NCI-H345 treated with DMSO at 0.1 percent for 48 hours (cell line): ENCODE results near the gene RBM33.

Source experiments
- DNase-seq: peaks from one replicate; lab custom pipeline; 2025; ENCODE audit not compliant: unreplicated experiment; lab: John Stamatoyannopoulos, UW

The RBM33 gene

DNA sequence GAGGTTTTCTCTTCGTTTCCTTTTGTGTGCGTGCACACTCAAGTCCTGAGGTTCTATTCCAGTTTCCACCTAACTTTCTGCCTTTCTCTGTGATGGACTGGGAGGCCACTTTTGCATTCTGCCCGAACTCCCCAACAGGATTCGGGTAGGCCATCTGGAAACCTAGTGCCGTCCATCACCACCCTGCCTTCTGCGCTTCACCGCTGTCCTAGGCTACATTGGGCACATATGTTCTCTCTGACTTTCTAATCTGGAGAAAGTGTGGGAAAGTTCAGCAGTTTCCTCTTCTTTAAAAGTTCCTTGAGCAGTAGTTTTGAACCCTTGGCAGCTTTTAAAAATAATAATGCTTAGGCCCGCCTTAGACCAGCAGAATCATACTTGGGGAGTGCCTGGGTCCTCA lies 121.0 kb downstream of the RBM33 start:
- no peak for DNase-seq

DNA sequence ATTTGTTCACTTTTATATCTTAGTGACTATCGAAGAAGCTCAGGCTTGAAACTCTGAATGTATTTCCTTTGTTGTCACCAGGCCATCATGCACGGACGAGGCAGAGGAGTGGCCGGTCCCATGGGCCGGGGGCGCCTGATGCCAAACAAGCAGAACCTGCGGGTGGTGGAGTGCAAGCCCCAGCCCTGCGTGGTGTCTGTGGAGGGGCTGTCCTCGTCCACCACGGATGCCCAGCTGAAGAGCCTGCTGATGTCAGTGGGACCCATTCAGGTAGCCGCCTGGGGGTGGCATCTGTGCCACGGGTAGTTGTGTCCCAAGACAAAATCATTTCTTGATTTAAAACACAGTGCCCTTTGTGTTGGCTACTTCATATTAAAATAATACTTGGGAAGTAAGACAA lies 121.9 kb downstream of the RBM33 start:
- no peak for DNase-seq

DNA sequence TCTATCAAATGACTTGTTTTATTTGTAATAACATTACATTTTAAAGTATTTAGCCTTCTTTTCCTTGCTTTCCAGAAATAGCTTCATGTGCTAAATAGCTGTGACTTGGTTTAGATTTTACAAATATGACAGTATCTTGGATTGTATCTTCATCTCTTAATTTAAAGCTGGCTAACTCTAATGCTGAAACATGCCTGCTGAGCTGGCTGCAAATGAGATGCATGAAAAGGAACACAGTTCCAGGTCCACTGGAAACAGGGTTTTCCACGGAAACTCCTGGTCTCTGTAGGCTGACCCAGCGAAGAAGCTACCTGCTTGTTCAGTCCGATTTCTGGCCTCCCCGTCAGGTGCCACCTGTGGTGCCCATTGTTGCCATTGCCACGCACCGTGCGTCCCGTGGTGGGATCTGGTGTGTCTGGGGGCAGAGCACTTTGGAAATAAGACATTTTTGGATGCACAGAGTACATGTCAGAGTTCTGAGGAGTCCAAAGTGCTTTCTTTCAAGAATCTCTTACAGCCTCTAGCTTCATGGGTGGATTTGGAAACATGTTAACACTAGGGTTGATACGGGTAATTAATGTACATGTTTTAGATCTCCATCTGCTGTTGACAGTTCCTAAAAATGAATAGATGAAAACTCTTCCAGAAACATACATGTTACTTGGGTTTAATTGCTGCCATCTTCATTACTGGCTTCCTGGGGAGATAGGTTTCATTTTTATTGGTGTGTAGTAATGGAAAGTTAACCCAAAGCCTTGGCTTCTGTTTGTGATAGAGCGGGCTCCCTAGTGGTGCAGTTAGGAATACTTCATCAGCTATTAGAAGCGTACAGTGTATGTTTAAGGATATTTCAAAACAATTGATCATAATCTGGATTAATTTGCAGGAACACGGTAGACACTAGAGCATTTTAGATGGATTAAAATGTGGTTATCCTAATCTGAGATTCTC lies 122.8 kb downstream of the RBM33 start:
- no peak for DNase-seq

DNA sequence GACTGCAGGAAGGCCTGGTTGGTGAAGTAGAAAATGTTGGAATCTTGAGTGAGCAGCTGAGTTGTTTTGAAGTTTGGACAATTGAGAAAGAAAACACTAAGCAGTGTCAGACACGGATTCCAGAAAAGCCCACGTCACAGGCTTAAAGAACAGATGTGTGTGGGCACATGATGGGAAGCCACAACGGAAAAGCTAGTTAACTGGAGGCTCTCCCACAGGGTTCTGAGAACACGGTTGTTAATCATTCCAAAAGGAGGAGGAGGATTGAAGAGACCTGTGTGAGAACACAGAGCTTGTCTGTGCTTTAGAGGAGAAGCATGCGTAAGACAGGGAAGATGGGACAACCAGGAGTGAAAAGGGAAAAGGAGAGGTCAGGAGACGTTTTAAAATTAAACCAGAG lies 125.2 kb downstream of the RBM33 start:
- DNase-seq, result no peak

DNA sequence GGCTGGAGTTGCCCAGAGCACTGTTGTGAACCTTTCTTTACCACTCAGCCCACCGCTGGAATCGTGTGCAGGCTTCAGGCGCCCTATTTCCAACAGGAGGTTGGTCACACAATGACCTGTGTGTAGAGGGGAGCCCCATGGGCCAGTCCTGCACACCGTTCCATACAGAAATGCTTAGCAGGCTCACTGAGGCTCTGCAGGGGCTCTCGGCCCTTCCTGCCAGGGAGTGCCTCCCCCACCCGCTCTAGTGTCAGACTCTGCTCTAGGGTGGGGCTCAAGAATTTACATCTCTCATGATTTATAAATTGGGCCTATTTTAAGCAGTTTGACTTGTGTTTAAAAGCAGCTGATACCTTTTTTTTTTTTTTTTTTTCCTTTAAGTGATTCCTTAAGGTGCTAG lies 125.8 kb downstream of the RBM33 start:
- DNase-seq, result no peak

DNA sequence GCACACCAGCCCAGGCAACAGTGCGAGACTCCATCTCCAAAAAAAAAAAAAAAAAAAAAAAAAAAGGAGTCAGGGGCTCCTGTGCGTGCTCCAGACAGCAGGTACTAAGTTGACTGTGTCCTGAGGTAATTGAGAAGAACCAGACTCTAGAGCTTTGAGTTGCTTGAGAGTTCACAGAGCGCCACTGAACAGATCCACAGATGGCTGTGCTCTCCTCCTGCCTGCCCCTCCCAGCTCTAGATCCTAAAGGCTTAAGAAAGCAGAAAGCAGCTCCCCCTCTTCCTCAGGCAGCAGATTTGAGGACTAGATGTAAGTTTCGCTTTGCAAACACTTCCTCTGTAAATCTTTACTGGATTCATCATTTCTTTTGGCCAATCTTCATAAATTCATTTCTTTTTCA lies 129.1 kb downstream of the RBM33 start:
- DNase-seq, result no peak

- no peak for DNase-seq
These were observed 130.5 kb downstream of the RBM33 start for GRCh38 chr7:155774947-155775346.

- no peak for DNase-seq
These were observed 131.2 kb downstream of the RBM33 start for GRCh38 chr7:155775691-155776090.

- no peak for DNase-seq
These were observed 132.1 kb downstream of the RBM33 start for GRCh38 chr7:155776606-155777005.

DNA sequence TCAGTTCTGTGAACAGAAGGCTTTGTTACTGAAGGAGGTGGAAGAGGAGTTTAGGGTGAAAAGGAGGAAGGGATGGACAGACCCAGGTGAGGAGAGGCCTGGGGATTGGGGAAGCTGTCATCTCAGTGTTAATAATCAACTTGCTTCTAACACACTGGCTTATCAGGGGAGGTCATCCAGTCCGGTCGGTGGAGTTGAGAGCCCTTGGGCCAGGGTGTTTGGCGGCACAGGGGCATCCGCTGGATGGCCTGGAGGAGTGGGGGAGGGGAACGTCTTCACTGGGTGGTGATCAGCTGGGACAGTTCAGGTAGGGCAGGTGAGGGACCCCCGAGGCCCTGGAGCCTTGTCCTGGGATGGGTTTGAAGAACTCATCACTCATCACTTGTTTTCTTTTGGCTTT lies 133.9 kb downstream of the RBM33 start:
- DNase-seq, result no peak

GRCh38 chr7:155780884-155781283 lies 136.4 kb downstream of the RBM33 start:
- DNase-seq, result no peak

DNA sequence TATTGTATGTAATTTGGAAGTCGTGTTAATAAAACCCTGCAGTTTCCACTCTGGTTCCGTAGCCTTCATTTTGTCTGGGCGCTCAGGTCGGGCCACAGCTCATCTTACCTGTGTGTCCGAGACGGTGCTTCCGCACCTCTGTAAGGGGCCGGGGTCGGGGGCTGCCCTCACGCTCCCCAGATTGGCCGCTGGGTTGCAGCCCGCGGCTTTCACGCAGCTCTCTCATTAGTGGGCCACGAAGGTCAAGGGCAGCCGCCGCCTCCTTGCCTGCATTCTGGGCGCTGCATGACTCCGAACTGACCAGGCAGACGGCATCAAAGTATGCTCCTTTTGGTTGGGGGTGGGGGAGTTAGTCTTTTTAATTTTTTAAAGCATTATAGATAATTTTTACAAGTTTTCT lies 137.0 kb downstream of the RBM33 start:
- no peak for DNase-seq

DNA sequence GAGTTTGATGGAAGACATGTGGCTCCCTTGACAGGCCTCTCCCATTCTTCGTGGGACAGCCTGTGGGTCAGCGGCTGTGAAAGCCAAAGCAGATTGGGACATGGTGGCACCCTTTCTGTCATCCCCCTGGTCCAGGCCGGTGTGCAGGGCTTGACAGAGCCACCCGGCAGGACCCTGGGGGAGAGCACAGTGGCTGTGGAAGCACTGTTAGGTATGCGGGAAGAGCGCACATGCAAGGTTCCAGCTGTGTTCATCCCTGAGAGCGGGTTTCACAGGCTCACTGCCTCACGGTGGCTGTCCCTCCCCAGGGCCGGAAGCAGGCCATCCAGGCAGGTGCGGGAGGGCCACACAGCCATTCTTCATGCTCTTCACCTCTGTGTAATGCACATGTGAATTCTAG lies 138.0 kb downstream of the RBM33 start:
- no peak for DNase-seq

- DNase-seq, result no peak
These were observed 141.1 kb downstream of the RBM33 start for GRCh38 chr7:155785536-155785935.

GRCh38 chr7:155786491-155786890 lies 142.0 kb downstream of the RBM33 start:
- no peak for DNase-seq

DNA sequence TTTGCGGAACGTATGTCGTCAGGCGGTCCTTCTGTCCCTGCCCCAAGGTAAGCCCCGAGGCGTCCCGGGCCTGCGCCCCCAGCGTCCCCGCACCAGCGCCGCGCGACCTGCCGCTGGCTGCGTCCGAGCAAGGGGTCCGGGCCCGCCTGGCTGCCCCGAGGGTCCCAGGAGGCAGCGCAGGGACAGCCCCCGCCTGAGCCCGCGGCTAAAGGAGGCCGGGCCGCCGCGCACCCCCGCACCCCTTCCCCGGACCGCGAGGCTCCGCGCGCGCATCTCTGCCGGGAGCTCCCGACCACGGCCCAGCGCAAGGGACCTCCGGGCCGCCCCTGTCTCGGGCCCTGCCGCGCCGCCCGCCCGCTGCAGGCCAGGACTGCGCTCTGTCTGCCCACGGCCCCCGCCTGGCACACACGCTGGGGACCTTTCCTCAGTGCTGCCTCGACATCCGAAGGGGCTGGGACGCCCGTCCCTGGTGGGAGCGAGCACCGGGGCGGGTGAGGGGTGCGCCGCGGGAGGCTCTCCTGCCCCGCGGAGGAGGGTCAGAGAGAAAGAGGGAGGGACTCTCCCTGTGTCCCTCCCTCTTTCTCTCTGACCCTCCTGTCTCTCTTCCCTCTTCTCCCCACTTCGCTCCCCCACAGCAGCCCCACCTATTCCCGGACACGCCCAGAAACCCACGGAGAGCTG lies 142.8 kb downstream of the RBM33 start:
- DNase-seq, result no peak

- DNase-seq, result no peak
These were observed 144.1 kb downstream of the RBM33 start for GRCh38 chr7:155788616-155789000.

DNA sequence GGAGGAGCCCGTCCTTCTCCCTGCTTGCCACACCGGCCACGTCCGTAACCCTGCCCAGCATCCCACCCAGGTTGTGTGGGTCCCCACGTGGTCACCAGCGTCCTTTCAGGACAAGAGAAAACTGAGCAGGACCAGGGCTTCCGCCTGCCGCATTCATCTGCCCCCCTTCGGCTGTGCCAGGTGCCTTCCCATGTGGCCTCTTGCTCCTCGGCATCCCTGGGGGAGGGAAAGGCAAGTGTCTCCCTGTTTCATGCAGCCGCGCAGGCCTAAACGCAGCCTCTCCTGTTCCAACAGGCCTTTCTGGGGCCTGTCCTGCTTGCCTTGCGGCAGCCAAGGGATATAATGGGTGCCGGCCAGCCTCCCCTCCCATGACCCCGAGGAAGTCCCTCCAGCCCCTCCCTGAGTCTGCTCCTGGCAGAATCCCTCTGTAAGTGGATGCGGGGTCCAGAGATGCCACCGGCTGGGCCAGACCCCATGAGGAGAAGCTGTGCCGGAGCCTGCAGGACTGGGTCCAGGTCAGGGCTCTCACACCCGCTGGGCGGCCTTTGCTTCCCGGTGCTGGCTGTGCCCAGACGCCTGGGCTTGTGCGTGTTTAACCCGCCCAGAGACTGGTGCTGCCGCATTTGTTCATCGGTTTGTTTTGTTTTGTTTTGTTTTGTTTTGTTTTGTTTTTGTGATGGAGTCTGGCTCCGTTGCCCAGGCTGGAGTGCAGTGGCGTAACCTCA lies 144.7 kb downstream of the RBM33 start:
- no peak for DNase-seq

- DNase-seq, result no peak
These were observed 146.2 kb downstream of the RBM33 start for GRCh38 chr7:155790666-155791065.

- DNase-seq, result no peak
These were observed 146.8 kb downstream of the RBM33 start for GRCh38 chr7:155791214-155791737.

DNA sequence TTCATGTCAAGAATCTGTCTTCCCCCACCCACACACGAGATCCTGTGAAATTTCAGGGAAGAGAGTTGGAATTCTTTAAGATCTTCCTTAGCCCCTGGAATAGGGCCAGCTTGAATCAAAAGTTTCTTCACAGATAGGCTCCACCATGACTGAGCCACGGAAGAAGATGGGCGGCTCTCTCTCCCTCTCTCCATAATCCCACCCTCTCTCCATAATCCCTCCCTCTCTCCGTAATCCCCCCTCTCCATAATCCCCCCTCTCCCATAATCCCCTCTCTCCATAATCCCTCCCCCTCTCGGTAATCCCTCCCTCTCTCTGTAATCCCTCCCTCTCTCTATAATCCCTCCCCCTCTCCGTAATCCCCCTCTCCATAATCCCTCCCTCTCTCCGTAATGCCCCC lies 147.4 kb downstream of the RBM33 start:
- DNase-seq, result no peak
